Measurements from ENCODE around the gene KCNH8.

Gene KCNH8

GRCh38 chr3:19485267-19485666 lies 337.0 kb downstream of the KCNH8 start:
- no peak for DNase-seq (ENCODE audit: low read depth)

- DNase-seq (ENCODE audit: low read depth) = no peak
Observed at GRCh38 chr3:19487386-19487785, 339.1 kb downstream of the KCNH8 start.

- DNase-seq (ENCODE audit: low read depth) = no peak
Observed at GRCh38 chr3:19488939-19489338, 340.6 kb downstream of the KCNH8 start.

- DNase-seq (ENCODE audit: low read depth) = no peak
Observed at GRCh38 chr3:19489936-19490335, 341.6 kb downstream of the KCNH8 start.

- no peak for DNase-seq (ENCODE audit: low read depth)
Observed at GRCh38 chr3:19506171-19506570, 357.9 kb downstream of the KCNH8 start.

GRCh38 chr3:19522305-19522704 lies 374.0 kb downstream of the KCNH8 start:
- no peak for DNase-seq (ENCODE audit: low read depth)

GRCh38 chr3:19526071-19526470 lies 377.8 kb downstream of the KCNH8 start:
- DNase-seq (ENCODE audit: low read depth) = no peak

GRCh38 chr3:19527746-19528145 lies 379.4 kb downstream of the KCNH8 start:
- no peak for DNase-seq (ENCODE audit: low read depth)

GRCh38 chr3:19531426-19531825 lies 383.1 kb downstream of the KCNH8 start:
- no peak for DNase-seq (ENCODE audit: low read depth)

GRCh38 chr3:19539518-19540392 lies 391.4 kb downstream of the KCNH8 start:
- DNase-seq (ENCODE audit: low read depth) = no peak

GRCh38 chr3:19540464-19540863 lies 392.2 kb downstream of the KCNH8 start:
- no peak for DNase-seq (ENCODE audit: low read depth)

GRCh38 chr3:19541284-19541683 lies 393.0 kb downstream of the KCNH8 start:
- no peak for DNase-seq (ENCODE audit: low read depth)

- no peak for DNase-seq (ENCODE audit: low read depth)
Observed at GRCh38 chr3:19543212-19543841, 395.0 kb downstream of the KCNH8 start.

GRCh38 chr3:19547665-19548464 lies 399.6 kb downstream of the KCNH8 start:
- no peak for DNase-seq (ENCODE audit: low read depth)

GRCh38 chr3:19559724-19560442 lies 411.6 kb downstream of the KCNH8 start:
- no peak for DNase-seq (ENCODE audit: low read depth)

- DNase-seq (ENCODE audit: low read depth) = no peak
Observed at GRCh38 chr3:19573644-19574043, 425.3 kb downstream of the KCNH8 start.

GRCh38 chr3:19574268-19574667 lies 426.0 kb downstream of the KCNH8 start:
- DNase-seq (ENCODE audit: low read depth) = no peak

GRCh38 chr3:19576343-19576742 lies 428.0 kb downstream of the KCNH8 start:
- no peak for DNase-seq (ENCODE audit: low read depth)

All from GM04503 (cell line).